ENCODE measurements around the gene MYBPHL.
A peak's percentile ranks its signal among the peaks of the same experiment; 100 is the strongest.

MYBPHL gene

GRCh38 chr1:109249654-109250401 is 57.0 kb downstream of the MYBPHL start:
- H3K36me3 ChIP-seq (ENCODE audit: control insufficient read depth, insufficient read depth, low read length): no peaks in the 10 kb centered on the region
- peak overlapping the region; percentile 35 for H3K4me3 ChIP-seq (replicated peaks; ENCODE audit: low read depth, low read length)
- H3K27me3 ChIP-seq (replicated peaks; ENCODE audit: control insufficient read depth, insufficient read depth, low read length): no peaks in the 10 kb centered on the region; the same call in 1 of the 2 replicates
- no peak for DNase-seq (ENCODE audit: extremely low read depth, insufficient read length)
- no peak for TF ChIP-seq CTCF (IDR thresholded peaks at IDR 0.05; ENCODE audit: insufficient read depth, low read length, poor library complexity, severe bottlenecking)

DNA sequence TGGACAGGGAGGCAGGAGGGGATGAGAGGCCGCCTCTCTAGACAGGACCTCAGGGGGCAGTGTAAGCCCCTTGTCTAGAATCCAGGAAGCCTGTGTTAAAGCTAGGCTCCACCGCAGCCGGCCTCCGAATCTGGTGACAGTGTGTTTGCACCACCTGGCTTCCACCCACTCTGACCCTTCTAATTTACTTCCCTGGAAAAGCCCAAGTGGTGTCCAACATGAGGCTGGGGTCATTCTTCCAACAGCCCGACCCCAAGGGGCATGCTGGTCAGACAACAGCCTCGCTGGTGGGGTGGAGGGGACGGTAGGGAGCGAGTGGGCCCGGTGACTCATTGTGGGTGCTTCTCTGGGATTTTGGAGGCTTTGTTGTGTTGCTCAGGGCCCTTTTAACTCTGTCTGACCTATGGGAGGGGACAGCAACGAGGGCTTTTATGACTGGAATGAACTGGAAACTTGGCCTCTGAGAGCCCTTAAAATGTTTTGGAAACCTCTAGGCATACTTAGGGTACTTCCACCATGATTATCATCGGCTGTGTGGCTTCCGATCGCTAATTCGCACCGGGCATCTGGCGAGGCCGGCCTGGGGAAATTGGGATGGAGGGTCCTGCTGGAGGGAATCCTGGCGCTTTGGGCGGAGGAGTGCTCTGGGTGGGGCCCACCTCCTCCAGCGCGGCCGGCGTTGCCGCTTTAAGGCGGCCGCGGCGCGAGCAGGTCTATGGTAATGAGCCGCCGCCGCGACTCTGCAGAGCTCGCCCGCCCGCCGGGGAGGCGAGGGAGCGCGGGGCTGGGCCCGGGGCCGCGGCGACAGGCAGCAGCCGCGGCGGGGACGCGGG is 57.8 kb downstream of the MYBPHL start, which contains the start of gene CELSR2:
Gene CELSR2, plus strand, starts transcription at position 743 of the 833 bp plus-strand sequence. CDS start 541 bp downstream, outside the sequence.
- DNase-seq (ENCODE audit: extremely low read depth, insufficient read length): peak; percentile 65
- no peak for TF ChIP-seq CTCF (IDR thresholded peaks at IDR 0.05; ENCODE audit: insufficient read depth, low read length, poor library complexity, severe bottlenecking)

DNA sequence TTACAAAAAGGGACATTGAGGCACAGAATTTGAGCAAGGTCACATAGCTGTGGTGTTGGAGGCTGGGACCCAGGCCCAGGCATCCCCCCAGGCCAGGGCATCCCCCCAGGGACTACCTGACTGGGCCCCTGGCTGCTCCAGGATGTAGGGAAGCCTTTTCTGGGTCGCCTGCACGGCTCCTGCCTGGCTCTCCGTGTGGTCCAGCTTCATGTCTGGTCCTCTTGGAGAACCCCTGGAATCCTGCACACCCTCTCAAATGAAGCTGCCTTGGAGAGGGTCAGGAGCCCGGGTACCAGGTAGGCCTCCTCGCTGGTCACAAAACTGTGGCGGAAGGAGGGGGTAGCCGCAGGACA is 58.4 kb downstream of the MYBPHL start:
- DNase-seq (ENCODE audit: extremely low read depth, insufficient read length): no peak
- no peak overlapping the region for H3K4me3 ChIP-seq (replicated peaks; ENCODE audit: low read depth, low read length)
- no peaks in the 10 kb centered on the region; the same call in 1 of the 2 replicates for H3K27me3 ChIP-seq (replicated peaks; ENCODE audit: control insufficient read depth, insufficient read depth, low read length)
- no peaks in the 10 kb centered on the region for H3K36me3 ChIP-seq (ENCODE audit: control insufficient read depth, insufficient read depth, low read length)
- no peak for TF ChIP-seq CTCF (IDR thresholded peaks at IDR 0.05; ENCODE audit: insufficient read depth, low read length, poor library complexity, severe bottlenecking)

More for the DNA sequence above, 57.8 kb downstream of the MYBPHL start, which contains the start of gene CELSR2:
- Histone ChIP-seq H3K36me3 (ENCODE audit: control insufficient read depth, insufficient read depth, low read length) (no peaks in the 10 kb centered on the region), H3K4me3 (replicated peaks; ENCODE audit: low read depth, low read length) (peak within 1 kb of the TSS; percentile 35), H3K27me3 (replicated peaks; ENCODE audit: control insufficient read depth, insufficient read depth, low read length) (no peaks in the 10 kb centered on the region; the same call in 1 of the 2 replicates)

GRCh38 chr1:109247401-109248365 is 59.1 kb downstream of the MYBPHL start:
- no peak for DNase-seq (ENCODE audit: extremely low read depth, insufficient read length)
- no peaks in the 10 kb centered on the region; the same call in 1 of the 2 replicates for H3K27me3 ChIP-seq (replicated peaks; ENCODE audit: control insufficient read depth, insufficient read depth, low read length)
- no peak overlapping the region for H3K4me3 ChIP-seq (replicated peaks; ENCODE audit: low read depth, low read length)
- no peak for TF ChIP-seq CTCF (IDR thresholded peaks at IDR 0.05; ENCODE audit: insufficient read depth, low read length, poor library complexity, severe bottlenecking)
- no peaks in the 10 kb centered on the region for H3K36me3 ChIP-seq (ENCODE audit: control insufficient read depth, insufficient read depth, low read length)

GRCh38 chr1:109246141-109246551 is 60.7 kb downstream of the MYBPHL start:
- DNase-seq (ENCODE audit: extremely low read depth, insufficient read length): no peak
- no peaks in the 10 kb centered on the region for H3K36me3 ChIP-seq (ENCODE audit: control insufficient read depth, insufficient read depth, low read length)
- H3K27me3 ChIP-seq (replicated peaks; ENCODE audit: control insufficient read depth, insufficient read depth, low read length): no peaks in the 10 kb centered on the region; the same call in 1 of the 2 replicates
- H3K4me3 ChIP-seq (replicated peaks; ENCODE audit: low read depth, low read length): no peak overlapping the region
- TF ChIP-seq CTCF (IDR thresholded peaks at IDR 0.05; ENCODE audit: insufficient read depth, low read length, poor library complexity, severe bottlenecking): no peak
